Upper lobe of left lung (tissue), 4 donors: ENCODE results near the gene MTTP.

Experiments
- EP300 ChIP-seq, 4 donors: sonication (generic); formaldehyde crosslinking; IDR thresholded peaks; one replicate each; pipeline ENCODE4 v1.5.1; 2017; ENCODE audit warnings: antibody characterized with exemption in 4 of 4, control low read depth in 2 of 4
- POLR2A ChIP-seq, 4 donors: fragments of 450-650 bp; IDR thresholded peaks; one replicate each; pipeline ENCODE4 v1.5.1; 2016 to 2017; ENCODE audit warnings: antibody characterized with exemption in 4 of 4, mild to moderate bottlenecking in 2 of 4
- POLR2AphosphoS5 ChIP-seq, 2 donors: sonication (generic); formaldehyde crosslinking; IDR thresholded peaks; one replicate each; pipeline ENCODE4 v1.5.1; 2017; ENCODE audit warnings: antibody characterized with exemption in 2 of 2
- TF ChIP-seq, protein P1 (sequence below), 6 experiments: fragments of 450-650 bp in 4 of 6; fragments of 200-600 bp in 2 of 6; sonication (generic) in 2 of 6; IDR thresholded peaks; one replicate each; pipeline ENCODE4 v1.5.1; 2016 to 2019; ENCODE audit warnings: antibody characterized with exemption in 6 of 6

DNA sequence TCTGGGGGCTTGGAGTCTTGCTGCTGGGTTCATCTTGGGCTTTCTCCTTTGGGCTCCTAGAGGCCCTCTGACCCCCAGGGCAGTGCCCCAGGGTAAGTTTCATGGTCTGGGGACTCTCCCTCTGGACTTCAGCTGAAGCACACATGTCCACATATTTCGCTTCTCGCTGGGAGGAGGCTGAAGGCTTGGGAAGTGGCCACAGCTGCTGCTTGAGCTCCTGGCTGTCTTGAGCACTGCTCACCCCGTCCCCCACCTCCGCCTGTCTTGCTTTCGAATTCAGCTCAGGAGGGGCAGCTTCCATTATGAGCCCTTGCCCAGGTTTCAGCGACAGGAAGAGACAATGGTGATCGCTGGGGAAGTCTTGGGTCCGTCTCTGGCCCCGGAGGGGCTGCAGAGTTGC, 79.3 kb downstream of the MTTP start:
- no peak for TF ChIP-seq POLR2A (IDR thresholded peaks at IDR 0.05)
- TF ChIP-seq, protein P1, sequence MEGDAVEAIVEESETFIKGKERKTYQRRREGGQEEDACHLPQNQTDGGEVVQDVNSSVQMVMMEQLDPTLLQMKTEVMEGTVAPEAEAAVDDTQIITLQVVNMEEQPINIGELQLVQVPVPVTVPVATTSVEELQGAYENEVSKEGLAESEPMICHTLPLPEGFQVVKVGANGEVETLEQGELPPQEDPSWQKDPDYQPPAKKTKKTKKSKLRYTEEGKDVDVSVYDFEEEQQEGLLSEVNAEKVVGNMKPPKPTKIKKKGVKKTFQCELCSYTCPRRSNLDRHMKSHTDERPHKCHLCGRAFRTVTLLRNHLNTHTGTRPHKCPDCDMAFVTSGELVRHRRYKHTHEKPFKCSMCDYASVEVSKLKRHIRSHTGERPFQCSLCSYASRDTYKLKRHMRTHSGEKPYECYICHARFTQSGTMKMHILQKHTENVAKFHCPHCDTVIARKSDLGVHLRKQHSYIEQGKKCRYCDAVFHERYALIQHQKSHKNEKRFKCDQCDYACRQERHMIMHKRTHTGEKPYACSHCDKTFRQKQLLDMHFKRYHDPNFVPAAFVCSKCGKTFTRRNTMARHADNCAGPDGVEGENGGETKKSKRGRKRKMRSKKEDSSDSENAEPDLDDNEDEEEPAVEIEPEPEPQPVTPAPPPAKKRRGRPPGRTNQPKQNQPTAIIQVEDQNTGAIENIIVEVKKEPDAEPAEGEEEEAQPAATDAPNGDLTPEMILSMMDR (IDR thresholded peaks at IDR 0.05) = no peak
- TF ChIP-seq EP300 (IDR thresholded peaks at IDR 0.05) = no peak
- TF ChIP-seq POLR2AphosphoS5 (IDR thresholded peaks at IDR 0.05) = no peak
